Measurements from ENCODE around the gene ZNF224. TPM values are rescaled to one million over a fixed set of nuclear protein-coding genes. Genes with fewer than 3 reads are reported as not detected.

The ZNF224 gene
- total and polyA plus RNA-seq, 2 of the 13 experiments (the other 11 are each of a cell fraction or from before 2014, with no cell fraction given), result 13.0 to 16.1 TPM

- TF ChIP-seq ZNF331 (CRISPR knock-in tag; IDR thresholded peaks at IDR 0.05), result peak; percentile 36; the same call in 1 of the 2 replicates
- TF ChIP-seq NR2F1 (CRISPR knock-in tag; IDR thresholded peaks at IDR 0.05), result no peak
- no peak for TF ChIP-seq NFIC (IDR thresholded peaks at IDR 0.05; ENCODE audit: low read length)
- TF ChIP-seq AGO2 (optimal IDR thresholded peaks at IDR 0.05; ENCODE audit: low read depth, low read length), result no peak
- TF ChIP-seq MYNN (CRISPR knock-in tag; IDR thresholded peaks at IDR 0.05; ENCODE audit: low read depth), result no peak
- no peak for TF ChIP-seq ZNF83 (CRISPR knock-in tag; IDR thresholded peaks at IDR 0.05; ENCODE audit: borderline replicate concordance)
- TF ChIP-seq CENPT (CRISPR knock-in tag; IDR thresholded peaks at IDR 0.05; ENCODE audit: low read depth), result no peak
- TF ChIP-seq, protein P1, sequence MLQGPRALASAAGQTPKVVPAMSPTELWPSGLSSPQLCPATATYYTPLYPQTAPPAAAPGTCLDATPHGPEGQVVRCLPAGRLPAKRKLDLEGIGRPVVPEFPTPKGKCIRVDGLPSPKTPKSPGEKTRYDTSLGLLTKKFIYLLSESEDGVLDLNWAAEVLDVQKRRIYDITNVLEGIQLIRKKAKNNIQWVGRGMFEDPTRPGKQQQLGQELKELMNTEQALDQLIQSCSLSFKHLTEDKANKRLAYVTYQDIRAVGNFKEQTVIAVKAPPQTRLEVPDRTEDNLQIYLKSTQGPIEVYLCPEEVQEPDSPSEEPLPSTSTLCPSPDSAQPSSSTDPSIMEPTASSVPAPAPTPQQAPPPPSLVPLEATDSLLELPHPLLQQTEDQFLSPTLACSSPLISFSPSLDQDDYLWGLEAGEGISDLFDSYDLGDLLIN (CRISPR knock-in tag; IDR thresholded peaks at IDR 0.05; ENCODE audit: borderline replicate concordance), result no peak
- no peak for TF ChIP-seq SAFB2 (CRISPR knock-in tag; IDR thresholded peaks at IDR 0.05; ENCODE audit: borderline replicate concordance, low read depth)
- no peak for TF ChIP-seq PPARG (CRISPR knock-in tag; conservative IDR thresholded peaks at IDR 0.05)
- no peak for TF ChIP-seq NCOA5 (CRISPR knock-in tag; IDR thresholded peaks at IDR 0.05)
- peak; percentile 42; the same call in 1 of the 2 replicates for TF ChIP-seq ARNT2 (CRISPR knock-in tag; IDR thresholded peaks at IDR 0.05; ENCODE audit: low read depth)
- TF ChIP-seq CBX1 (IDR thresholded peaks at IDR 0.05; ENCODE audit: low read depth), result no peak
- TF ChIP-seq KDM5A (IDR thresholded peaks at IDR 0.05; ENCODE audit: borderline replicate concordance, low read length), result no peak; the same call in 1 of the 2 replicates
- TF ChIP-seq ISX (CRISPR knock-in tag; conservative IDR thresholded peaks at IDR 0.05), result no peak
- TF ChIP-seq TBP (CRISPR knock-in tag; IDR thresholded peaks at IDR 0.05), result no peak
- peak; percentile 51; the same call in 1 of the 2 replicates for TF ChIP-seq ZNF274 (CRISPR knock-in tag; IDR thresholded peaks at IDR 0.05)
- no peak for TF ChIP-seq SNAPC5 (CRISPR knock-in tag; IDR thresholded peaks at IDR 0.05; ENCODE audit: borderline replicate concordance)
- 0 out of 2 replicates have a peak, but pooled peaks have one; percentile 48 for TF ChIP-seq MIER2 (CRISPR knock-in tag; IDR thresholded peaks at IDR 0.05)
- no peak for TF ChIP-seq U2AF2 (IDR thresholded peaks at IDR 0.05; ENCODE audit: low read depth, low read length)
- TF ChIP-seq HNRNPL (IDR thresholded peaks at IDR 0.05; ENCODE audit: low read depth, low read length), result no peak
- TF ChIP-seq KLF11 (CRISPR knock-in tag; IDR thresholded peaks at IDR 0.05), result no peak
- no peak for TF ChIP-seq ZNF660 (CRISPR knock-in tag; IDR thresholded peaks at IDR 0.05; ENCODE audit: borderline replicate concordance, low read depth)
- TF ChIP-seq ZNF484 (CRISPR knock-in tag; IDR thresholded peaks at IDR 0.05; ENCODE audit: borderline replicate concordance, low read depth), result no peak
- no peak for TF ChIP-seq MBNL3 (CRISPR knock-in tag; conservative IDR thresholded peaks at IDR 0.05)
- TF ChIP-seq DR1 (CRISPR knock-in tag; IDR thresholded peaks at IDR 0.05), result no peak
- TF ChIP-seq ZNF552 (CRISPR knock-in tag; IDR thresholded peaks at IDR 0.05; ENCODE audit: borderline replicate concordance), result no peak
- no peak for TF ChIP-seq ZBTB37 (CRISPR knock-in tag; IDR thresholded peaks at IDR 0.05)
- TF ChIP-seq NFKB2 (CRISPR knock-in tag; IDR thresholded peaks at IDR 0.05; ENCODE audit: borderline replicate concordance), result peak; percentile 34; the same call in 1 of the 2 replicates
These were observed 22.2 kb upstream of the ZNF224 start, which contains the start of gene ZNF284 (continued) for GRCh38 chr19:44071824-44072542.

Measured in HepG2 (cell line).